Gastrocnemius medialis (tissue), 4 donors: Measurements from ENCODE around the gene GPR62. TPM values are rescaled to one million over a fixed set of nuclear protein-coding genes. Genes with fewer than 3 reads are reported as not detected.

Experiments used
- ATAC-seq, 2 donors: fragments of 150-250 bp; one replicate each; pipeline ENCODE4 v1.9.1; 2016
- DNase-seq, 2 donors: peaks; one replicate each; pipeline ENCODE4 v3.0.0-alpha.2; 2019
- H3K27ac ChIP-seq, 4 donors: fragments of 200-600 bp; sonication (generic); 1 replicate in 1 of 4; 2 replicates in 3 of 4; pipeline ENCODE4 v1.5.1; 2016 to 2018; ENCODE audit warnings: mild to moderate bottlenecking in 2 of 4, moderate library complexity in 1 of 4
- H3K27me3 ChIP-seq, 3 donors: fragments of 200-600 bp; sonication (generic) in 2 of 3; 1 replicate in 1 of 3; 2 replicates in 2 of 3; pipeline versions ENCODE4 v1.5.1 to v1.6.0; 2016 to 2019; ENCODE audit warnings: mild to moderate bottlenecking in 1 of 3, moderate library complexity in 1 of 3
- H3K36me3 ChIP-seq, 2 donors: fragments of 200-600 bp; sonication (generic) in 1 of 2; one replicate each; pipeline ENCODE4 v1.5.1; 2017 to 2018
- H3K4me1 ChIP-seq, 2 donors: fragments of 200-600 bp; sonication (generic) in 1 of 2; one replicate each; pipeline ENCODE4 v1.5.1; 2016 to 2017; ENCODE audit warnings: mild to moderate bottlenecking in 2 of 2
- H3K4me3 ChIP-seq, 4 donors: fragments of 200-600 bp; sonication (generic) in 3 of 4; 1 replicate in 1 of 4; 2 replicates in 3 of 4; pipeline ENCODE4 v1.5.1; 2016 to 2019; ENCODE audit warnings: mild to moderate bottlenecking in 2 of 4
- H3K9me3 ChIP-seq, 3 donors: fragments of 200-600 bp; sonication (generic) in 2 of 3; 1 replicate in 1 of 3; 2 replicates in 2 of 3; pipeline ENCODE4 v1.5.1; 2016 to 2019
- POLR2A ChIP-seq, 2 donors: fragments of 450-650 bp; IDR thresholded peaks; one replicate each; pipeline ENCODE4 v1.6.1; 2017; ENCODE audit warnings: antibody characterized with exemption in 2 of 2, mild to moderate bottlenecking in 2 of 2, moderate library complexity in 2 of 2
- in situ Hi-C, 4 donors: fragments of 200-750 bp; cut with MboI; loops; one replicate each; pipeline versions ENCODE4 v1.15.0 to v1.8.0; 2017; ENCODE audit warnings: low sequenced_read_pairs in 4 of 4
- intact Hi-C: fragments of 100-400 bp; cut with DNase I; formaldehyde crosslinking; loops from one replicate; pipeline ENCODE4 v1.15.1; 2023; ENCODE audit warnings: low total_unique reads
- total RNA-seq, 4 donors: library from RNA; depleted of rRNA; stranded (reverse); fragments of >200 nt; gene quantifications; one replicate each; pipeline versions ENCODE4 v1.1.0 to v1.2.3, GENCODE V29; 2016
- TF ChIP-seq, protein P1 (sequence below), 5 experiments: fragments of 450-650 bp in 3 of 5; fragments of 200-600 bp in 2 of 5; sonication (generic) in 2 of 5; IDR thresholded peaks in 4 of 5; conservative IDR thresholded peaks in 1 of 5; 1 replicate in 4 of 5; 2 replicates in 1 of 5; pipeline ENCODE4 v1.5.1; 2016 to 2019; ENCODE audit warnings: antibody characterized with exemption in 5 of 5, mild to moderate bottlenecking in 3 of 5, moderate library complexity in 3 of 5

The GPR62 gene
- total RNA-seq, 4 donors from 2014 or later, result 0.18 to 2.5 (median 0.37) TPM

DNA sequence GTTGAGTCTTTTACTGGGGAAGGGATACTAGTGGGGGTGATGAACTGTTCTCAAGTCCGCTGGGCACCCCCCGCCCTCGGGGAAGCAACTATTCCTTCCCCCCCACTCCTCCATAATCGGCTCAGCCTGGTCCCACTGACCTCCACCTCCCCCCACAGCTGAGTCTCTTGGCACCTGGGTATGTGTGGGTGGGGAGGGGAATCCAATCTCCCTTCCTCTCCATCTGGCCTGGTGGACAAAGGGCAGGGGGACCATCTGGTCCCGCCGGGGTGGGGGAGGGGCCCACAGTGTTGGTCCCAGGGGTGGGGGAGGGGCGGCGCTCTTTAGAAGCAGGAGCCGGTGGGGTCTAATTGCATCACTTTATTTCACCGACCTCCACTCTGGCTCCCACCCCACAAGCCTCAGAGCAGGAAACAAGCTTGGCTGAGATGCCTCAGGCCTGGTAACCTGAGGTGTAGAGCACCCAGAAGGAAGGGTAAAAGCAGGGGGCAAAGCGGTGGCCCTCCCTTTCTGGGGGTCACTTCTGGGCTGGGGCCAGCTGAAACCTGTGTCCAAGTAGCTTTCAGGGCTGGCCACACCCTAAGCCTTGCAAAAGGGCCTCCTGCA, 13.1 kb downstream of the GPR62 start:
- DNase-seq (no peak), ATAC-seq (no peak)
- intact Hi-C loops, result loop anchor here (5.0 kb wide), 1 partner anchor 1194 kb away; the partner anchor contains the start of gene PRKCD
- no peaks in the 10 kb centered on the region for H3K9me3 ChIP-seq
- peak overlapping the region; percentile 90 to 100 (median 94) for H3K27ac ChIP-seq
- in situ Hi-C loops, result no loop called here
- peak overlapping the region; percentile 51 to 85 (median 78) for H3K4me3 ChIP-seq
- TF ChIP-seq POLR2A (IDR thresholded peaks at IDR 0.05), result no peak
- TF ChIP-seq, protein P1, sequence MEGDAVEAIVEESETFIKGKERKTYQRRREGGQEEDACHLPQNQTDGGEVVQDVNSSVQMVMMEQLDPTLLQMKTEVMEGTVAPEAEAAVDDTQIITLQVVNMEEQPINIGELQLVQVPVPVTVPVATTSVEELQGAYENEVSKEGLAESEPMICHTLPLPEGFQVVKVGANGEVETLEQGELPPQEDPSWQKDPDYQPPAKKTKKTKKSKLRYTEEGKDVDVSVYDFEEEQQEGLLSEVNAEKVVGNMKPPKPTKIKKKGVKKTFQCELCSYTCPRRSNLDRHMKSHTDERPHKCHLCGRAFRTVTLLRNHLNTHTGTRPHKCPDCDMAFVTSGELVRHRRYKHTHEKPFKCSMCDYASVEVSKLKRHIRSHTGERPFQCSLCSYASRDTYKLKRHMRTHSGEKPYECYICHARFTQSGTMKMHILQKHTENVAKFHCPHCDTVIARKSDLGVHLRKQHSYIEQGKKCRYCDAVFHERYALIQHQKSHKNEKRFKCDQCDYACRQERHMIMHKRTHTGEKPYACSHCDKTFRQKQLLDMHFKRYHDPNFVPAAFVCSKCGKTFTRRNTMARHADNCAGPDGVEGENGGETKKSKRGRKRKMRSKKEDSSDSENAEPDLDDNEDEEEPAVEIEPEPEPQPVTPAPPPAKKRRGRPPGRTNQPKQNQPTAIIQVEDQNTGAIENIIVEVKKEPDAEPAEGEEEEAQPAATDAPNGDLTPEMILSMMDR (IDR thresholded peaks at IDR 0.05 in 4 of 5, conservative IDR thresholded peaks at IDR 0.05 in 1 of 5), result no peak
- peaks cover 48 to 52% of the 10 kb centered on the region in 2 donors for H3K4me1 ChIP-seq
- no peaks in the 10 kb centered on the region for H3K36me3 ChIP-seq
- H3K27me3 ChIP-seq, result no peaks in the 10 kb centered on the region

DNA sequence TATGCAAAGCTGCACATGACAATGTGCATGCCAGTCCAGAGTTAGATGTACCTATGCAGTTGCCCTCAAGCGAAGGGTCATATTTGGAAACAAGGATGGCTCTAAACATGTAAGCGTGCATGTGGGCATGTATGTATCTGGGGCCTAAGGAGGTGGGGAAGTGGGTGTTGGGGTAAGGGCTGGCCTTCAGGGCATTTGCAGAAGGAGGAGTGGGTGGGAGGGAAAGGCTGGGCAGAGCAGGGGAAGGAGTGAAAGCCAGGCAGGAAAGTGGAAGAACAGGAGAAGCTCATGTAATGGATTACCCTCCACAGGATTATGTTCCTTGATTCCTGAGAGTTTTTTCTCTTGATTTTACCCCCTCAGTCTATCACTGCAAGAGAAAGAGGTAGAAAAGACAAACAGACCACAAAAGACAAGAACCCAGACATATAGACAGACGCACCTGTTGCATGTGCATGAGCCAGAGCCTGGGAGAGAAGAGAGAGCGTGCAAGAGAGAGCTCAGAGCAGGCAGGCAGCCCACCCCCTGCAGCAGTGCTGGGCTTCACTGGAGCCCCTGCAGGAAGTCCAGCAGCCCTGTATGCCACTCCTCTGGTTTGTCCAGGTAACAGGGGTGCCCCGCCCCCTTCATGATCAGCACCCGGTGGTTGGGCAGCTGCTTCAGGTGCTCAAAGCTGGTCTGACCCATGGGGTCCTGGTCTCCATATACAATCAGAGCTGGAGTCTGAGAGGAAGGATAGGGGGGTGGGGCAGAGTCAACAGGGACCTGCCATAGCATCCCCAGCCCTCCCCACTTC, 13.9 kb downstream of the GPR62 start:
- no peaks in the 10 kb centered on the region for H3K27me3 ChIP-seq
- TF ChIP-seq, protein P1 (IDR thresholded peaks at IDR 0.05 in 4 of 5, conservative IDR thresholded peaks at IDR 0.05 in 1 of 5), result no peak
- TF ChIP-seq POLR2A (IDR thresholded peaks at IDR 0.05), result no peak
- H3K36me3 ChIP-seq, result no peaks in the 10 kb centered on the region
- intact Hi-C loops (loop anchor here (5.0 kb wide), 1 partner anchor 1193 kb away; the partner anchor contains the start of gene PRKCD), in situ Hi-C loops (no loop called here)
- no peaks in the 10 kb centered on the region for H3K9me3 ChIP-seq
- H3K27ac ChIP-seq, result peak overlapping the region; percentile 90 to 100 (median 94)
- DNase-seq, result no peak
- no peak for ATAC-seq
- peaks cover 47 to 48% of the 10 kb centered on the region in 2 donors for H3K4me1 ChIP-seq
- H3K4me3 ChIP-seq, result no peak overlapping the region

DNA sequence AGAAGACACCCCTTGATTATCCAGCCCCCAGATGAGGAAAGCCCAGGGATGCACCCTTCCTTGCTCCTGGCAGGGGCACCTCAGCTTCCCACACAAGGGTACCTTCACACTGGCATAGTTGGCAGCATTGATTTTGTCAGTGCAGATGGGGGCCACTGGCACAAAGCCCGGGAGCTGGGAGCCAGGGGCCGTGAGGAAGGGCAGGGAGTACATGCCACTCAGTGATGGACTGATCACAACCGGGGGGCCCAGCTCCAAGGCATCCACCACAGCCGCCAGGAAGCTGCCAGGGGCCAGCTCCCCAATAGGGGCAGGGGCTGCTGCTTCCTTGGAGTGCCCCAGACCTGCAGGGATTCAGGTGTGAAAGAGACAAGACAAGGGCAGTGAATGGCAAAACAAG, 14.7 kb downstream of the GPR62 start:
- no peaks in the 10 kb centered on the region for H3K9me3 ChIP-seq
- no peak overlapping the region for H3K4me3 ChIP-seq
- in situ Hi-C loops (no loop called here), intact Hi-C loops (loop anchor here (5.0 kb wide), 2 partner anchors 1192 to 1388 kb away; partner anchors contain the start of gene PRKCD)
- TF ChIP-seq, protein P1 (IDR thresholded peaks at IDR 0.05 in 4 of 5, conservative IDR thresholded peaks at IDR 0.05 in 1 of 5), result no peak
- no peak for TF ChIP-seq POLR2A (IDR thresholded peaks at IDR 0.05)
- H3K4me1 ChIP-seq, result peaks cover 45 to 48% of the 10 kb centered on the region in 2 donors
- H3K27me3 ChIP-seq, result no peaks in the 10 kb centered on the region
- no peak for ATAC-seq
- DNase-seq, result no peak
- H3K36me3 ChIP-seq, result no peaks in the 10 kb centered on the region
- peak overlapping the region; percentile 44 to 100 (median 56) for H3K27ac ChIP-seq

DNA sequence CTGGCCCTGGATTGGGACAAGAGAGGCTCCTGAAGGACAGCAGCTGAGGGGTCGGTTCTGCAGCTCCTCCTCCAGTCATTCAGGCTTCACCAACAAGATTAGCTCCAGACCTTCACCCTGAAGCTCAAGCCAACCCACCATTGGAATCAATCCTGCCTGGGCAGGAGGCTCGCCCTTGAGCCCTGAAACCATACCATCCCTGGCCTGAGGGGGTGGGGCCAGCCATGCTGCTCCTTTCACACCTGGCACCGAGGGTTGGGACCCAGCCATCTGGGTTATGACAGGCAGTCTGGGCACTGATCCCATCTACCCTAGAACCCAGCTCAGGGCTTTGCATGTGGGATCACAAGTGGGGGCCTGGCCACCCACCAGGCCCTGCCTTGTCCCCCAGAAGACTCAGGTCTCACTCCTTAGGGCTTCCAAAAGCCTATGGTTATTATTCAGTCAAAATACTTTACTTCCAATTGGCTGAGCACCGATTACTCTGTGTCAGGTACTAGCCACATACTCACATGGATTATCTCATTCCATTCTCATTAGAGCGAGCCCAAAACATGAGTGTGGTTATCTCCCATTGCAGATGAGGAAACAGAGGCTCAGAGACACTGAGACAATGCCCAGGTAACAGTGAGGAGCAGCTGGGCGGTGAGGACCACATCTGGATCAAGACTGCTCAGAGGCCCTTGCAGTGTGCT, 15.6 kb downstream of the GPR62 start:
- Histone ChIP-seq H3K27me3 (no peaks in the 10 kb centered on the region), H3K4me3 (no peak overlapping the region), H3K4me1 (peaks cover 39 to 42% of the 10 kb centered on the region in 2 donors), H3K27ac (peak overlapping the region; percentile 44 to 100 (median 56)), H3K9me3 (no peaks in the 10 kb centered on the region), H3K36me3 (no peaks in the 10 kb centered on the region)
- intact Hi-C loops (loop anchor here (5.0 kb wide), 1 partner anchor 1388 kb away; no protein-coding TSS in a partner anchor), in situ Hi-C loops (no loop called here)
- no peak for ATAC-seq
- peak in 1 of 2 donors; percentile 58 for DNase-seq
- no peak for TF ChIP-seq POLR2A (IDR thresholded peaks at IDR 0.05)
- TF ChIP-seq, protein P1 (IDR thresholded peaks at IDR 0.05 in 4 of 5, conservative IDR thresholded peaks at IDR 0.05 in 1 of 5), result no peak
